SK-N-SH (cell line): Measurements from ENCODE around the gene TREML4.

Experiments
- JUND ChIP-seq: IDR thresholded peaks from 2 replicates; pipeline ENCODE4 v1.4.0; 2012
- TF ChIP-seq, protein P1 (sequence below): fragments of 200-600 bp; sonication (generic); IDR thresholded peaks from 2 replicates; pipeline ENCODE4 v1.6.1; 2017; ENCODE audit warnings: antibody characterized with exemption, mild to moderate bottlenecking, moderate library complexity
- TF ChIP-seq, protein P2 (sequence below): IDR thresholded peaks from 2 replicates; pipeline ENCODE4 v1.4.0; 2012; ENCODE audit warnings: low read depth

DNA sequence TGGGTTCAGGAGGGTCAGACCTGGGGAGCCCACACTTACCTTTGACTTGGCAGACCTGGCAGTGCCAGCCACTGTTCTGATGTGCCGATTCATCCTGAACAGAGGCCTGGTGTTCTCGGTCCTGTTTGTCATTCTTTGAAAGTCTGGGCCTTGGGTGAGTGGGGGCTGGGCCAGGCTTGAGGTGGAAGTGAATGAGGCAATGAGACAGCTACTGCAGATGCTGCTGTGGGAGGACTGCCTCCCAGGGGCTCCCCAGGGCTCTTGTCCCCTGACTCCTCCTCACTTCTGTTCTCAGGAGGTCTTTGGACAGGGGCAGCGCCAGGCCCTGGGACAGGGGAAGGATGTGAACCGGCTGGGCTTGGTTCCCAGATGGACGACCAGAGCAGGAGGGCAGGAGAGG is 5.6 kb upstream of the TREML4 start:
- TF ChIP-seq, protein P1, sequence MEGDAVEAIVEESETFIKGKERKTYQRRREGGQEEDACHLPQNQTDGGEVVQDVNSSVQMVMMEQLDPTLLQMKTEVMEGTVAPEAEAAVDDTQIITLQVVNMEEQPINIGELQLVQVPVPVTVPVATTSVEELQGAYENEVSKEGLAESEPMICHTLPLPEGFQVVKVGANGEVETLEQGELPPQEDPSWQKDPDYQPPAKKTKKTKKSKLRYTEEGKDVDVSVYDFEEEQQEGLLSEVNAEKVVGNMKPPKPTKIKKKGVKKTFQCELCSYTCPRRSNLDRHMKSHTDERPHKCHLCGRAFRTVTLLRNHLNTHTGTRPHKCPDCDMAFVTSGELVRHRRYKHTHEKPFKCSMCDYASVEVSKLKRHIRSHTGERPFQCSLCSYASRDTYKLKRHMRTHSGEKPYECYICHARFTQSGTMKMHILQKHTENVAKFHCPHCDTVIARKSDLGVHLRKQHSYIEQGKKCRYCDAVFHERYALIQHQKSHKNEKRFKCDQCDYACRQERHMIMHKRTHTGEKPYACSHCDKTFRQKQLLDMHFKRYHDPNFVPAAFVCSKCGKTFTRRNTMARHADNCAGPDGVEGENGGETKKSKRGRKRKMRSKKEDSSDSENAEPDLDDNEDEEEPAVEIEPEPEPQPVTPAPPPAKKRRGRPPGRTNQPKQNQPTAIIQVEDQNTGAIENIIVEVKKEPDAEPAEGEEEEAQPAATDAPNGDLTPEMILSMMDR, result no peak
- TF ChIP-seq JUND, result no peak
- TF ChIP-seq, protein P2, sequence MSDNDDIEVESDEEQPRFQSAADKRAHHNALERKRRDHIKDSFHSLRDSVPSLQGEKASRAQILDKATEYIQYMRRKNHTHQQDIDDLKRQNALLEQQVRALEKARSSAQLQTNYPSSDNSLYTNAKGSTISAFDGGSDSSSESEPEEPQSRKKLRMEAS, result no peak
